Caco-2 (cell line): Measurements from ENCODE around the gene FANCF. TPM values are rescaled to one million over a fixed set of nuclear protein-coding genes. Genes with fewer than 3 reads are reported as not detected.

Experiments
- BruUV-seq: library from RNA; stranded (reverse); fragments of 400-500 nt; replicated peaks from 2 replicates; lab custom pipeline; 2021; lab: Mats Ljungman, UMichigan
- CTCF ChIA-PET: fragments of 300-600 bp; sonication (Branson Sonifier 250); formaldehyde crosslinking; loops from one replicate; lab custom pipeline; 2022; ENCODE audit warnings: antibody characterized with exemption; lab: Charles Lee
- POLR2A ChIA-PET: fragments of 300-600 bp; sonication (Branson Sonifier 250); formaldehyde crosslinking; loops from one replicate; lab custom pipeline; 2022; ENCODE audit warnings: antibody characterized with exemption; lab: Charles Lee
- DNase-seq, 2 experiments: peaks; one replicate each; pipeline versions ENCODE4 v3.0.0 to v3.0.0-alpha.2; 2020 to 2022
- H3K27me3 ChIP-seq: replicated peaks from 2 replicates; pipeline ENCODE4 v1.6.0; 2011; ENCODE audit warnings: low read length; ENCODE audit not compliant: control insufficient read depth, insufficient read depth
- H3K36me3 ChIP-seq: 2 replicates; pipeline ENCODE4 v1.5.1; 2011; ENCODE audit warnings: low read length; ENCODE audit not compliant: control insufficient read depth, insufficient read depth
- H3K4me1 ChIP-seq: fragments of 250-450 bp; sonication (Bioruptor Pico); 2 replicates; pipeline ENCODE4 v1.5.1; 2020; ENCODE audit warnings: mild to moderate bottlenecking
- H3K4me3 ChIP-seq: 2 replicates; pipeline ENCODE4 v1.5.1; 2011; ENCODE audit warnings: low read depth, mild to moderate bottlenecking, control low read depth, low read length
- H3K9me3 ChIP-seq: fragments of 250-450 bp; sonication (Bioruptor Pico); 2 replicates; pipeline ENCODE4 v1.5.1; 2020; ENCODE audit warnings: mild to moderate bottlenecking, moderate library complexity
- H3K27ac Mint-ChIP-seq: one replicate; pipeline ENCODE4 v1.8.0; 2022; ENCODE audit warnings: mixed read lengths; ENCODE audit not compliant: unreplicated experiment
- H3K27me3 Mint-ChIP-seq: one replicate; pipeline ENCODE4 v1.8.0; 2022; ENCODE audit warnings: mixed read lengths; ENCODE audit not compliant: insufficient read depth, unreplicated experiment
- H3K36me3 Mint-ChIP-seq: one replicate; pipeline ENCODE4 v1.8.0; 2022; ENCODE audit warnings: mild to moderate bottlenecking, mixed read lengths; ENCODE audit not compliant: insufficient read depth, unreplicated experiment
- H3K4me1 Mint-ChIP-seq: one replicate; pipeline ENCODE4 v1.8.0; 2022; ENCODE audit warnings: low read depth, mixed read lengths; ENCODE audit not compliant: unreplicated experiment
- H3K4me3 Mint-ChIP-seq: one replicate; pipeline ENCODE4 v1.8.0; 2022; ENCODE audit warnings: mild to moderate bottlenecking, moderate library complexity, mixed read lengths; ENCODE audit not compliant: unreplicated experiment
- H3K9me3 Mint-ChIP-seq: one replicate; pipeline ENCODE4 v1.8.0; 2022; ENCODE audit warnings: mixed read lengths; ENCODE audit not compliant: unreplicated experiment
- intact Hi-C: fragments of 100-400 bp; cut with micrococcal nuclease; formaldehyde crosslinking; loops from one replicate; pipeline ENCODE4 v1.10.0; 2022; ENCODE audit not compliant: unreplicated experiment
- total RNA-seq: library from RNA; stranded (reverse); gene quantifications from 2 replicates; pipeline ENCODE4 v1.2.3, GENCODE V29; 2022
- TF ChIP-seq, protein P1 (sequence below), 2 experiments: fragments of 200-600 bp in 1 of 2; IDR thresholded peaks; 1 replicate in 1 of 2; 2 replicates in 1 of 2; pipeline versions ENCODE4 v1.5.1 to v1.8.0; 2011 to 2022; ENCODE audit warnings: antibody characterized with exemption in 1 of 2, control low read depth in 1 of 2, inconsistent platforms in 1 of 2, low read depth in 1 of 2, low read length in 1 of 2, mild to moderate bottlenecking in 1 of 2, moderate library complexity in 1 of 2; ENCODE audit not compliant: insufficient read depth in 1 of 2, severe bottlenecking in 1 of 2, unreplicated experiment in 1 of 2

Gene FANCF
- total RNA-seq, 1 experiment from 2014 or later: 13.8 TPM

DNA sequence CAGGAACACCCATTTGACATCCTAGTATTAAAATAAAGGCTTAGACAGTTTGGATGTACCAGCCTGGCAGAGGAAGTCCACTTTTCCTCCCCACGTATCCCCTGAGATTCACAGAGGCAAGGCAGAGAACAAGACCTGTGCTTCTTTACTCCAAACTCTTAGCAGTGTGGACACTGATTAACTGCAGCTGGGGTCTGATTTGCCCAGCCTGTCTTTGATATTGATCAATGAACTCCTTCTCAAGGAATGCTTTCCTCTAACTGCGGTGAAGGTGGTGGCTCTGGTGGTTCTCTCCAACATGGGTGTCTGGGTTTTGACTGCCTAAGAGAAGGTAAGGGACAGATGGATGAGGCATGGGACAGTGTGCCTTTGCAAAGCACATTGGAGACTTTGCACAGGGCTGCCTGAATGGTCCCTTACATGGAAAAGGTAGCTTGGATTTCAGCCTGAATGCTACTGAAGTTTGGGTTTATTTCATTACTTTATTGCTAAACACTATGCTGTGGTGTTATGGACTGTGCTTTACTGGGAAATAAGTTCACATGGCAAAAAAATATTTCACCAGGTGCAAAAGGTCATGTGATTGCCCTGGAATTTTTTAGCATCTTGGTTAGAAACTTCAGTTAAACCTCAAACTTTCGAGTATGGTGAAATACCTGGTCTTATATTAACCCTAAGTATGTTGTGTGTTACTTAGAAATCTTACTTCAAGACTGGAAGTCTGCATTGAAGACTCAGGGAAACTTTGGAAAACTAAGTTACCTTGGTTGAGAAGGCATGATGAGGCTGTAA lies 42.6 kb upstream of the FANCF start:
- Histone ChIP-seq H3K9me3 (no peaks in the 10 kb centered on the region), H3K4me3 (no peak overlapping the region), H3K27me3 (no peaks in the 10 kb centered on the region), H3K36me3 (no peaks in the 10 kb centered on the region), H3K4me1 (peaks cover 6% of the 10 kb centered on the region; the same call in 1 of the 2 replicates)
- Mint-ChIP-seq H3K9me3 (no peaks in the 10 kb centered on the region), H3K4me1 (peaks cover 12% of the 10 kb centered on the region), H3K36me3 (no peaks in the 10 kb centered on the region), H3K4me3 (no peak overlapping the region), H3K27me3 (no peaks in the 10 kb centered on the region), H3K27ac (no peak overlapping the region)
- no peak for DNase-seq
- intact Hi-C loops: loop anchor here (5.0 kb wide), 1 partner anchor 336 kb away; no protein-coding TSS in a partner anchor
- TF ChIP-seq, protein P1, sequence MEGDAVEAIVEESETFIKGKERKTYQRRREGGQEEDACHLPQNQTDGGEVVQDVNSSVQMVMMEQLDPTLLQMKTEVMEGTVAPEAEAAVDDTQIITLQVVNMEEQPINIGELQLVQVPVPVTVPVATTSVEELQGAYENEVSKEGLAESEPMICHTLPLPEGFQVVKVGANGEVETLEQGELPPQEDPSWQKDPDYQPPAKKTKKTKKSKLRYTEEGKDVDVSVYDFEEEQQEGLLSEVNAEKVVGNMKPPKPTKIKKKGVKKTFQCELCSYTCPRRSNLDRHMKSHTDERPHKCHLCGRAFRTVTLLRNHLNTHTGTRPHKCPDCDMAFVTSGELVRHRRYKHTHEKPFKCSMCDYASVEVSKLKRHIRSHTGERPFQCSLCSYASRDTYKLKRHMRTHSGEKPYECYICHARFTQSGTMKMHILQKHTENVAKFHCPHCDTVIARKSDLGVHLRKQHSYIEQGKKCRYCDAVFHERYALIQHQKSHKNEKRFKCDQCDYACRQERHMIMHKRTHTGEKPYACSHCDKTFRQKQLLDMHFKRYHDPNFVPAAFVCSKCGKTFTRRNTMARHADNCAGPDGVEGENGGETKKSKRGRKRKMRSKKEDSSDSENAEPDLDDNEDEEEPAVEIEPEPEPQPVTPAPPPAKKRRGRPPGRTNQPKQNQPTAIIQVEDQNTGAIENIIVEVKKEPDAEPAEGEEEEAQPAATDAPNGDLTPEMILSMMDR (IDR thresholded peaks at IDR 0.05; ENCODE audit: insufficient read depth in 1 of 2, low read depth in 1 of 2, low read length in 1 of 2, severe bottlenecking in 1 of 2, unreplicated experiment in 1 of 2): no peak
- no TSS peak for BruUV-seq
- ChIA-PET CTCF (no interaction called here), POLR2A (no interaction called here)

DNA sequence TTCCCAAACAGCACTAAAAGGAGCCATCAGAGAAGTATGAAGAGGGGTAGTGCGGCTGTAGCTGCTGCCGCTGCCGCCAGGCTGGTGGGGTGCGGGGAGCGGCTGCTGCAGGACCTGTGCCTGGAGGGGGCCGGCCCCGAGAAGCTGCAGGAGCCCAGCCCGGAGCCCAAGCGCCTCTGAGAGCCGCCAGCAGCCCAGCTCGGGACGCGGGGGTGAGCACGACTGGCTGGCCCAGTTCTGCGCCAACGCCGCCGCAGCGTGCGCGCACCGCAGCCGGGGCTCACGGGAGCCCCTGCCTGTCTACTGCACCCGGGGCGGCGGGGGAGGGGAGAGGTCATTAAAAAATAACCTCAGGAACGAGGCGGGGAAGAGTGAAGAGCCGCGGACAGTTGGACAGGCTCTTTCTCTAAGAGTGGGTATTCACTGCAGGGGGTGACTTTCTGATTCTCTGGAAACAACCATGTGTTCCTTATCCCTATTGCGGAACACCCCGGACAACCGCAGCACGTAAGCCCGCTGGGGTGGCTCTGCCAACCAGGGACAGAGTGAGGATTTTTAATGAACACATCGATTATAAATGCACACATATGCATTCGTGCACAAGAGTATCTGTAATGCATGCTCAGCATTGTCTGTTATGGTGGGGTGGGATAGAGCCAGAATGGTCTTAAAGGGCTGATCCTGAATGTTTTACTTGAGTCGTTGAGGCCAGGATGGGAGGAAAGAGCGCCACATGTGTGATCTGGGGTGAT lies 41.2 kb upstream of the FANCF start:
- no peaks in the 10 kb centered on the region for H3K27me3 ChIP-seq
- intact Hi-C loops: loop anchor here (1.0 to 5.0 kb wide), 4 partner anchors 32 to 335 kb away; partner anchors contain the start of gene FANCF
- POLR2A ChIA-PET: no interaction called here
- Mint-ChIP-seq H3K36me3 (no peaks in the 10 kb centered on the region), H3K27ac (peak overlapping the region; percentile 58), H3K27me3 (no peaks in the 10 kb centered on the region), H3K9me3 (no peaks in the 10 kb centered on the region), H3K4me1 (peaks cover 12% of the 10 kb centered on the region), H3K4me3 (peak overlapping the region; percentile 87)
- no peaks in the 10 kb centered on the region for H3K9me3 ChIP-seq
- H3K4me1 ChIP-seq: no peaks in the 10 kb centered on the region; the same call in 1 of the 2 replicates
- CTCF ChIA-PET: no interaction called here
- DNase-seq: peak; percentile 63 to 73
- no TSS peak for BruUV-seq
- no peaks in the 10 kb centered on the region for H3K36me3 ChIP-seq
- H3K4me3 ChIP-seq: peak overlapping the region; percentile 63
- TF ChIP-seq, protein P1 (IDR thresholded peaks at IDR 0.05; ENCODE audit: insufficient read depth in 1 of 2, low read depth in 1 of 2, low read length in 1 of 2, severe bottlenecking in 1 of 2, unreplicated experiment in 1 of 2): no peak

DNA sequence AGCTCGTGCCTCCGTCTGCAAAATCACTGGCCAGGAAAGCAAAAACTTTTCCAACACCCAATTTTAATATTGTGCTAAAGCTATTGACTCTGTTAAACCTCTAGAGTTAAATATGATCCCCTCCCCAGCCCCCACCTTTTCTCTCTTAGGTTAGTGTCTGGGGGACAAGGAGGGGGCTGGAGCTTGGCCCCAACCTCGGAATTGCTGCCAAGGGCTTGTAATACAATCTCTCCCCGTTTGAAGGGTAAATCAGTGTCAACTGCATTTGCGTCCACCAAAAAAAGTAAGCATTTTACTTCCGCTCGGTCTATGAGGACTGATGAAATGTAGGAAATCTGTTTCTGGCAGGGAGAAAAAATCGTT lies 40.7 kb upstream of the FANCF start, which contains the start of gene GAS2:
TSS of gene GAS2 (plus strand) at position 287 of the 363 bp plus-strand sequence. CDS start 8,259 bp downstream, outside the sequence.
- TF ChIP-seq, protein P1 (IDR thresholded peaks at IDR 0.05; ENCODE audit: insufficient read depth in 1 of 2, low read depth in 1 of 2, low read length in 1 of 2, severe bottlenecking in 1 of 2, unreplicated experiment in 1 of 2): no peak
- Mint-ChIP-seq H3K9me3 (no peaks in the 10 kb centered on the region), H3K4me1 (peaks cover 12% of the 10 kb centered on the region), H3K4me3 (peak within 1 kb of the TSS; percentile 87), H3K27ac (peak within 1 kb of the TSS; percentile 58), H3K27me3 (no peaks in the 10 kb centered on the region), H3K36me3 (no peaks in the 10 kb centered on the region)
- H3K9me3 ChIP-seq: no peaks in the 10 kb centered on the region
- BruUV-seq: no TSS peak
- intact Hi-C loops: loop anchor here (1.0 to 5.0 kb wide), 4 partner anchors 32 to 334 kb away; partner anchors contain the start of gene FANCF
- POLR2A ChIA-PET: no interaction called here
- H3K4me1 ChIP-seq: no peaks in the 10 kb centered on the region; the same call in 1 of the 2 replicates
- peak within 1 kb of the TSS; percentile 63 for H3K4me3 ChIP-seq
- no peaks in the 10 kb centered on the region for H3K36me3 ChIP-seq
- DNase-seq: no peak
- H3K27me3 ChIP-seq: no peaks in the 10 kb centered on the region
- CTCF ChIA-PET: no interaction called here
